DOHH2 (cell line): ENCODE data around the gene SUB1.

ENCODE experiments used
- H3F3A ChIP-seq: fragments of 200-600 bp; sonication (generic), shearing (Covaris generic); 2 replicates; pipeline ENCODE4 v1.6.0; 2016; ENCODE audit warnings: antibody characterized with exemption, mild to moderate bottlenecking; ENCODE audit not compliant: control insufficient read depth, insufficient read depth
- H3K27ac ChIP-seq: fragments of 200-600 bp; sonication (generic); 2 replicates; pipeline ENCODE4 v1.5.1; 2014; ENCODE audit warnings: low read depth, mild to moderate bottlenecking, low read length, moderate library complexity
- H3K27me3 ChIP-seq: fragments of 200-600 bp; sonication (generic); 2 replicates; pipeline ENCODE4 v1.6.1; 2014; ENCODE audit warnings: mild to moderate bottlenecking, low read length, mixed read lengths; ENCODE audit not compliant: control insufficient read depth
- H3K36me3 ChIP-seq: fragments of 200-600 bp; sonication (generic); 2 replicates; pipeline ENCODE4 v1.6.1; 2014; ENCODE audit warnings: mild to moderate bottlenecking, low read length, moderate library complexity, mixed read lengths; ENCODE audit not compliant: control insufficient read depth
- H3K4me1 ChIP-seq: fragments of 200-600 bp; sonication (generic); 2 replicates; pipeline ENCODE4 v1.6.1; 2014; ENCODE audit warnings: mild to moderate bottlenecking, low read length, mixed read lengths; ENCODE audit not compliant: control insufficient read depth
- H3K4me2 ChIP-seq: fragments of 200-600 bp; sonication (generic); 2 replicates; pipeline ENCODE4 v1.6.0; 2014; ENCODE audit warnings: mild to moderate bottlenecking, low read length, moderate library complexity
- H3K4me3 ChIP-seq: fragments of 200-600 bp; sonication (generic); 2 replicates; pipeline ENCODE4 v1.5.1; 2014; ENCODE audit warnings: mild to moderate bottlenecking, low read length, mixed read lengths
- H3K79me2 ChIP-seq: fragments of 200-600 bp; sonication (generic); 2 replicates; pipeline ENCODE4 v1.6.1; 2014; ENCODE audit warnings: mild to moderate bottlenecking, low read length, mixed read lengths; ENCODE audit not compliant: control insufficient read depth
- H3K9me2 ChIP-seq: fragments of 200-600 bp; sonication (generic); replicated peaks from 2 replicates; pipeline ENCODE4 v1.6.1; 2014; ENCODE audit warnings: mild to moderate bottlenecking, low read length, mixed read lengths; ENCODE audit not compliant: control insufficient read depth
- H3K9me3 ChIP-seq: fragments of 200-600 bp; sonication (generic); 2 replicates; pipeline ENCODE4 v1.6.1; 2014; ENCODE audit warnings: antibody characterized with exemption, low read length, mixed read lengths; ENCODE audit not compliant: control insufficient read depth, insufficient read depth
- H4K20me1 ChIP-seq: fragments of 200-600 bp; sonication (generic); 2 replicates; pipeline ENCODE4 v1.6.0; 2014; ENCODE audit warnings: low read depth, mild to moderate bottlenecking, antibody characterized with exemption, low read length, moderate library complexity; ENCODE audit not compliant: control insufficient read depth, insufficient read depth
- CTCF ChIP-seq: fragments of 200-600 bp; sonication (generic); IDR thresholded peaks from one replicate; pipeline ENCODE4 v1.5.1; 2014; ENCODE audit warnings: antibody characterized with exemption, mild to moderate bottlenecking, low read depth, low read length; ENCODE audit not compliant: poor library complexity, severe bottlenecking
- EZH2phosphoT487 ChIP-seq: fragments of 200-600 bp; sonication (generic); IDR thresholded peaks from 2 replicates; pipeline ENCODE4 v1.6.1; 2017; ENCODE audit warnings: borderline replicate concordance, mild to moderate bottlenecking, antibody characterized with exemption, low read length, moderate library complexity, mixed read lengths

The SUB1 gene

GRCh38 chr5:32578363-32578762 is 7.0 kb upstream of the SUB1 start:
- peaks cover 10% of the 10 kb centered on the region for H3K4me1 ChIP-seq
- H3K9me2 ChIP-seq: no peaks in the 10 kb centered on the region
- no peaks in the 10 kb centered on the region for H3K79me2 ChIP-seq
- no peaks in the 10 kb centered on the region for H3K36me3 ChIP-seq
- no peaks in the 10 kb centered on the region for H3K9me3 ChIP-seq
- H3K27me3 ChIP-seq: peaks cover 88% of the 10 kb centered on the region
- H3F3A ChIP-seq: 0 out of 2 replicates have a peak, but pooled peaks cover 4% of the 10 kb centered on the region
- no peaks in the 10 kb centered on the region; the same call in 1 of the 2 replicates for H4K20me1 ChIP-seq
- no peak overlapping the region for H3K27ac ChIP-seq
- no peak for TF ChIP-seq EZH2phosphoT487
- TF ChIP-seq CTCF: no peak
- H3K4me3 ChIP-seq: no peak overlapping the region
- no peak overlapping the region for H3K4me2 ChIP-seq

- peaks cover 2% of the 10 kb centered on the region for H3F3A ChIP-seq
- H3K27me3 ChIP-seq: peaks cover 85% of the 10 kb centered on the region
- H3K4me1 ChIP-seq: peaks cover 11% of the 10 kb centered on the region
- no peak overlapping the region for H3K4me2 ChIP-seq
- TF ChIP-seq EZH2phosphoT487 (no peak), CTCF (no peak)
- no peaks in the 10 kb centered on the region for H3K79me2 ChIP-seq
- H3K4me3 ChIP-seq: no peak overlapping the region
- no peaks in the 10 kb centered on the region for H3K9me3 ChIP-seq
- H4K20me1 ChIP-seq: peaks cover under 1% of the 10 kb centered on the region; the same call in 1 of the 2 replicates
- H3K9me2 ChIP-seq: no peaks in the 10 kb centered on the region
- no peak overlapping the region for H3K27ac ChIP-seq
- H3K36me3 ChIP-seq: no peaks in the 10 kb centered on the region
Observed at GRCh38 chr5:32578764-32579163, 6.6 kb upstream of the SUB1 start.

- H3K9me2 ChIP-seq: no peaks in the 10 kb centered on the region
- H3K4me3 ChIP-seq: no peak overlapping the region
- H3K9me3 ChIP-seq: no peaks in the 10 kb centered on the region
- H3F3A ChIP-seq: peaks cover 3% of the 10 kb centered on the region
- no peaks in the 10 kb centered on the region; the same call in 1 of the 2 replicates for H3K36me3 ChIP-seq
- no peak for TF ChIP-seq EZH2phosphoT487
- TF ChIP-seq CTCF: no peak
- peaks cover 25% of the 10 kb centered on the region for H3K4me1 ChIP-seq
- H3K27me3 ChIP-seq: peaks cover 67% of the 10 kb centered on the region
- no peak overlapping the region for H3K27ac ChIP-seq
- H3K4me2 ChIP-seq: no peak overlapping the region
- peaks cover 2% of the 10 kb centered on the region for H3K79me2 ChIP-seq
- H4K20me1 ChIP-seq: peaks cover 12% of the 10 kb centered on the region; the same call in 1 of the 2 replicates
Observed at GRCh38 chr5:32581010-32581785, 4.2 kb upstream of the SUB1 start.
